Left forelimb (tissue), 1 donor: ENCODE results near the gene TTLL8.
"Not testable (repeated sequence)": the region's sequence is repeated elsewhere in the genome, so short reads cannot be mapped to it uniquely, and the experiment has no call there.

Experiments
- DNase-seq: peaks from one replicate; pipeline ENCODE4 v3.0.0-alpha.2; 2018; ENCODE audit warnings: low spot score

Gene TTLL8

GRCh38 chr22:49983148-49984042 lies 74.7 kb downstream of the TTLL8 start:
- DNase-seq, result no peak

GRCh38 chr22:49981799-49982198 lies 76.3 kb downstream of the TTLL8 start:
- not testable (repeated sequence) for DNase-seq

DNA sequence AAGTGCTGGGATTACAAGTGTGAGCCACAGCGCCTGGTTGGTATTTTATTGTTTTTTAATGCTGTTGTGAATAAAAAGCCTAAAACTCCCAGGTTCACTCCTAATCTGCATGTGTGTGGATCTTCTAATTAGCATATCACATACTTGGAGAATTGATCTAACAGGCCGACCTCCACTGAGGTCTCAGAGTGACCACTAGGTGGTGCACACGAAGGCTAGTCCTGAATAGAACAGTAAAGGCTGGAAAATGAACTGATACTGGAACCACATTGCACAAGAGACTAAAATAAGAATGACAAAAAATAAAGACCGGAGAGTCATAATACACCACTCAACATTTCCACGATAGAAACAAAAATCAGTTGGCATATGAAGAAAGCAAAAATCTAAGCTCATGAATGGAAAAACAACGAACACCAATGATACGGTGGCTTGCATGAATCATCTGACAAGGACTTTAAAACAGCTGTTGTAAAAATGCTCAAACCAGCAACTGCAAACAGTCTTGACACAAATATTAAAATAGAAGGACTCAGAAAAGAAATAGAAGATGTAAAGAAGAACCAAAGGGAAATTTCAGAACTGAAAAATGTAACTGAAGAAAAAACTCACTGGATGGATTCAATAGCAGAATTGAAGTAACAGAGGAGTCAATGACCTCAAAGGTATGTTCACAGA lies 78.4 kb downstream of the TTLL8 start:
- DNase-seq, result no peak

DNA sequence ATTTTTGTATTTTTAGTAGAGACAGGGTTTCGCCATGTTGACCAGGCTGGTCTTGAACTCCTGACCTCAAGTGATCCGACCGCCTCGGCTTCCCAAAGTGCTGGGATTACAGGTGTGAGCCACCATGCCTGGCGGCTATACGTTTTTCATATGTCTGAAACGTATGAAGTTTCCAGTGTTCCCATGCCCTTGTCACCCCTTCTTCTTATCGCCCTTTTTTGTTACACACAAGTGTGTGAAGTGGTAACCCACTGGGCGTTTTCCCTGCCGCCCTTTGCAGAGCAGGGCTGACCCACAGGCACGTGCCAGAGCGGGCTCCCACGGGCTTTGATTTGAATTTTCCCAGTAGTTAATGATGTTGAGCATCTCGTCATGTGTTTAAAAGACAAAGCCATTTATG lies 80.5 kb downstream of the TTLL8 start:
- no peak for DNase-seq

- DNase-seq, result no peak
Measured at GRCh38 chr22:49976439-49977175, 81.5 kb downstream of the TTLL8 start.

- peak; percentile 63 for DNase-seq
Measured at GRCh38 chr22:49975543-49976389, 82.3 kb downstream of the TTLL8 start.

DNA sequence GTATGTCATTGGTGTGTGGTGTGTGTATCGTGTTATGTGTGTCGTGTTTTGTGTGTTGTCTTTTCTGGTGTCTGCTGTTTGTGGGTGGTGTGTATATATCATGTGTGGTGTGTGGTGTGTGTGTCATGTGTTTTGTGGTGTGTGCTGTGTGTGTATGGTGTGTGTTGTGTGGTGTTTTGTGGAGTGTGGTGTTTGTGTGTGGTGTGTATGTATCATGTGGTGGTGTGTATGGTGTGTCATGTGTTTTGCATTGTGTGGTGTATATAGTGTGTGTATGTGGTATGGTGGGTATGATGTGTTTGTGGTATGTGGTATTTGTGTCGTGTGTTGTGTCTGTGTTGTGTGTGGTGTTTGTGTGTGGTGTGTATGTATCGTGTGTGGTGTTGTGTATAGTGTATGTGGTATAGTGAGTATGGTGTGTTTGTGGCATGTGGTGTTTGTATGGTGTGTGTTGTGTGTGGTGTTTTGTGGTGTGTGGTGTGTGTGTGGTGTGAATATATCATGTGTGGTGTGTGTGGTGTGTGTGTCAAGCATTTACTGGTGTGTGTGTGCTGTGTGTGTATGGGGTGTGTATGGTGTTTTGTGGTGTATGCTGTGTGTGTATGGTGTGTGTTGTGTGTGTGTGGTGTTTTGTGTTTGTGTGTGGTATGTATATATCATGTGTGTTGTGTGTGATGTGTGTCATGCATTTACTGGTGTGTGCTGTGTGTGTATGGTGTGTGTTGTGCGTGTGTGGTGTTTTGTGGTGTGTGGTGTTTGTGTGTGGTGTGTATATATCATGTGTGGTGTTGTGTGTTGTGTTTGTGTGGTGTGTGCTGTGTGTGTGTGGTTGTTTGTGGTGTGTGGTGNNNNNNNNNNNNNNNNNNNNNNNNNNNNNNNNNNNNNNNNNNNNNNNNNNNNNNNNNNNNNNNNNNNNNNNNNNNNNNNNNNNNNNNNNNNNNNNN lies 84.8 kb downstream of the TTLL8 start:
- peak; percentile 55 for DNase-seq

DNA sequence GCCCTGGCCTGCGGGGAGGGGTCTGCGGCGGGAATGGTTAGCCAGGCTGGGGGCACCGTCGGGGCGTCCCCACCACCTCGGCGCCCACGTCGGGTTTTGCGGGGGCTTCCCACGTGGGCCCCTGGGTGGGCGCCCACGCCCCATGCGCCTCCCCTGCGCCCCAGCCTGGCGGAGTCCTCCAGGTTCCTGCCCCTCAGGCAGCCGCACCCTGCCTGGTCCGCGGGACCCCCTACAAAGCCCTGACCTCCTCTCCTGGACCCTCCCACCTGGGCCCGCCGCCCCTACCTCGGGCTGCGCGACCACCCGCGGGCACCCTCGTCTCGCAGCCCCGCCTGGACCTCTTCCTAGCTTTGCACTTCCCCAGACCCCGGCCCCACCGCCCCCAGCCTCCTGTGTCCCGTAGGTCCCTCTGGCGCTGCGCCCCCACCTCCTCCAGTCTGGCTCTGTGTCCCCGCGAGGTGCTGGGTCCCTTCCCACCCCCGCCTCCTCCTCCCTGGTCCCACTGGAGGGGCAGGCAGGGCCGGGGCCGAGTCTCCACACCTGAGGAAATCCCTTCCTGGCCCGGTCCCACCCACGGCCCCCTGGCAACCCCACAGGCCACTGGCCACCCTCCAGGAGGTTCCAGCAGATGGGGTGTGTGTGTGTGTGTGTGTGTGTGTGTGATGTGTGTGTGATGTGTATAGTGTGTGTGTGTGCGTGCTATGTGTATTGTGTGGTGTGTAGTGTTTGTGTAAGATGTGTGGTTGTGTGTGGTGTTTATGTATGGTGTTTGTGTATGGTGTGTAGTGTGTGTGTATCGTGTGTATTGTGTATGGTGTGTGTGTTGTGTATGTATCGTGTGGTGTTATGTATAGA lies 85.7 kb downstream of the TTLL8 start:
- DNase-seq, result peak; percentile 57

GRCh38 chr22:49971232-49972162 lies 86.6 kb downstream of the TTLL8 start:
- peak; percentile 70 for DNase-seq

GRCh38 chr22:49970528-49971231 lies 87.4 kb downstream of the TTLL8 start:
- peak; percentile 79 for DNase-seq

GRCh38 chr22:49969751-49970527 lies 88.2 kb downstream of the TTLL8 start:
- DNase-seq, result peak; percentile 62

GRCh38 chr22:49968831-49969661 lies 89.1 kb downstream of the TTLL8 start:
- DNase-seq, result no peak
